CD14-positive monocyte (primary cell): Measurements from ENCODE around the gene HNRNPA2B1. TPM values are rescaled to one million over a fixed set of nuclear protein-coding genes. Genes with fewer than 3 reads are reported as not detected.

Experiments
- DNase-seq, 3 donors: peaks; one replicate each; pipeline ENCODE4 v3.0.0-alpha.2; 2011 to 2022
- H2AFZ ChIP-seq: 2 replicates; pipeline ENCODE4 v1.6.0; 2012; ENCODE audit warnings: mild to moderate bottlenecking, low read depth, low read length, inconsistent platforms; ENCODE audit not compliant: insufficient read depth, poor library complexity, severe bottlenecking
- H3K27ac ChIP-seq, 2 donors: 1 replicate in 1 of 2; 2 replicates in 1 of 2; pipeline ENCODE4 v1.5.1; 2012 to 2013; ENCODE audit warnings: low read length in 2 of 2, control low read depth in 1 of 2, inconsistent platforms in 1 of 2, low read depth in 1 of 2, mild to moderate bottlenecking in 1 of 2
- H3K27me3 ChIP-seq, 2 donors: one replicate each; pipeline versions ENCODE4 v1.6.0 to v1.6.1; 2011 to 2013; ENCODE audit warnings: low read length in 2 of 2; ENCODE audit not compliant: control insufficient read depth in 2 of 2, insufficient read depth in 2 of 2
- H3K36me3 ChIP-seq, 2 donors: replicated peaks in 1 of 2; 1 replicate in 1 of 2; 2 replicates in 1 of 2; pipeline versions ENCODE4 v1.5.1 to v1.6.1; 2012 to 2013; ENCODE audit warnings: low read length in 2 of 2, control low read depth in 1 of 2, inconsistent platforms in 1 of 2, mild to moderate bottlenecking in 1 of 2; ENCODE audit not compliant: insufficient read depth in 2 of 2, control insufficient read depth in 1 of 2
- H3K4me1 ChIP-seq, 2 donors: 1 replicate in 1 of 2; 2 replicates in 1 of 2; pipeline versions ENCODE4 v1.5.1 to v1.6.1; 2012 to 2013; ENCODE audit warnings: low read length in 2 of 2, control low read depth in 1 of 2, inconsistent platforms in 1 of 2, mild to moderate bottlenecking in 1 of 2, moderate library complexity in 1 of 2; ENCODE audit not compliant: insufficient read depth in 2 of 2, control insufficient read depth in 1 of 2
- H3K4me2 ChIP-seq: replicated peaks from 2 replicates; pipeline ENCODE3; 2012; ENCODE audit warnings: low read length, moderate library complexity, mild to moderate bottlenecking; ENCODE audit not compliant: poor library complexity, severe bottlenecking; ENCODE audit errors: extremely low read depth
- H3K4me3 ChIP-seq, 3 experiments: fragments of 200-600 bp in 1 of 3; sonication (generic) in 1 of 3; replicated peaks in 1 of 3; 1 replicate in 2 of 3; 2 replicates in 1 of 3; pipeline ENCODE4 v1.5.1; 2011 to 2013; ENCODE audit warnings: low read length in 3 of 3, mild to moderate bottlenecking in 3 of 3, control low read depth in 2 of 3, low read depth in 2 of 3, inconsistent platforms in 1 of 3, moderate library complexity in 1 of 3
- H3K79me2 ChIP-seq: 2 replicates; pipeline ENCODE4 v1.6.0; 2012; ENCODE audit warnings: mild to moderate bottlenecking, control low read depth, inconsistent platforms, low read length, moderate library complexity; ENCODE audit not compliant: insufficient read depth
- H3K9ac ChIP-seq: 2 replicates; pipeline ENCODE4 v1.6.0; 2017; ENCODE audit warnings: low read length, mild to moderate bottlenecking; ENCODE audit not compliant: insufficient read depth, poor library complexity, severe bottlenecking
- H3K9me3 ChIP-seq, 2 donors: replicated peaks in 1 of 2; 1 replicate in 1 of 2; 2 replicates in 1 of 2; pipeline versions ENCODE4 v1.5.1 to v1.6.1; 2012 to 2013; ENCODE audit warnings: low read length in 2 of 2, control low read depth in 1 of 2; ENCODE audit not compliant: control insufficient read depth in 1 of 2, insufficient read depth in 1 of 2
- H4K20me1 ChIP-seq: 2 replicates; pipeline ENCODE4 v1.6.0; 2012; ENCODE audit warnings: mild to moderate bottlenecking, low read length, control low read depth, moderate library complexity; ENCODE audit not compliant: insufficient read depth
- H3K27ac Mint-ChIP-seq, 7 donors: one replicate each; pipeline ENCODE4 v1.8.0; 2020; ENCODE audit warnings: mild to moderate bottlenecking in 7 of 7, mixed read lengths in 7 of 7, moderate library complexity in 6 of 7, inconsistent platforms in 2 of 7
- H3K27me3 Mint-ChIP-seq, 3 donors: one replicate each; pipeline ENCODE4 v1.8.0; 2021 to 2022; ENCODE audit warnings: low read depth in 3 of 3, mild to moderate bottlenecking in 3 of 3, mixed read lengths in 3 of 3, moderate library complexity in 3 of 3, inconsistent platforms in 1 of 3
- H3K36me3 Mint-ChIP-seq, 2 donors: one replicate each; pipeline ENCODE4 v1.8.0; 2020; ENCODE audit warnings: mixed read lengths in 2 of 2, inconsistent platforms in 1 of 2, mild to moderate bottlenecking in 1 of 2
- H3K4me1 Mint-ChIP-seq: one replicate; pipeline ENCODE4 v1.8.0; 2020; ENCODE audit warnings: mild to moderate bottlenecking, mixed read lengths
- H3K4me3 Mint-ChIP-seq, 2 donors: one replicate each; pipeline ENCODE4 v1.8.0; 2020; ENCODE audit warnings: mild to moderate bottlenecking in 2 of 2, mixed read lengths in 2 of 2, moderate library complexity in 1 of 2
- H3K9me3 Mint-ChIP-seq, 7 donors: one replicate each; pipeline ENCODE4 v1.8.0; 2020 to 2022; ENCODE audit warnings: mixed read lengths in 7 of 7, mild to moderate bottlenecking in 6 of 7, moderate library complexity in 6 of 7, inconsistent platforms in 2 of 7
- WGBS: methylation state at CpG from one replicate; pipeline ENCODE4 v1.1.5; 2013; ENCODE audit warnings: missing lambda C conversion rate; ENCODE audit not compliant: insufficient coverage; 5-methylcytosine and 5-hydroxymethylcytosine counted together
- intact Hi-C, 2 donors: fragments of 100-400 bp; cut with micrococcal nuclease; formaldehyde crosslinking; loops; one replicate each; pipeline versions ENCODE4 v1.15.0 to v1.15.1; 2023
- polyA plus RNA-seq, 3 donors: library from polyadenylated mRNA; depleted of rRNA in 1 of 3; unstranded in 2 of 3; stranded (reverse) in 1 of 3; fragments of 300-500 nt in 2 of 3; fragments of >200 nt in 1 of 3; fragmentation: Illumina TruSeq in 2 of 3; gene quantifications; 1 replicate in 2 of 3; 2 replicates in 1 of 3; pipeline ENCODE4 v1.2.3, GENCODE V29; 2012 to 2021
- TF ChIP-seq, protein P1 (sequence below): fragments of 200-600 bp; IDR thresholded peaks from one replicate; pipeline ENCODE4 v1.8.0; 2022; ENCODE audit warnings: antibody characterized with exemption, mild to moderate bottlenecking

HNRNPA2B1 gene
- polyA plus RNA-seq, 3 donors, result 249 to 391 (median 269) TPM

DNA sequence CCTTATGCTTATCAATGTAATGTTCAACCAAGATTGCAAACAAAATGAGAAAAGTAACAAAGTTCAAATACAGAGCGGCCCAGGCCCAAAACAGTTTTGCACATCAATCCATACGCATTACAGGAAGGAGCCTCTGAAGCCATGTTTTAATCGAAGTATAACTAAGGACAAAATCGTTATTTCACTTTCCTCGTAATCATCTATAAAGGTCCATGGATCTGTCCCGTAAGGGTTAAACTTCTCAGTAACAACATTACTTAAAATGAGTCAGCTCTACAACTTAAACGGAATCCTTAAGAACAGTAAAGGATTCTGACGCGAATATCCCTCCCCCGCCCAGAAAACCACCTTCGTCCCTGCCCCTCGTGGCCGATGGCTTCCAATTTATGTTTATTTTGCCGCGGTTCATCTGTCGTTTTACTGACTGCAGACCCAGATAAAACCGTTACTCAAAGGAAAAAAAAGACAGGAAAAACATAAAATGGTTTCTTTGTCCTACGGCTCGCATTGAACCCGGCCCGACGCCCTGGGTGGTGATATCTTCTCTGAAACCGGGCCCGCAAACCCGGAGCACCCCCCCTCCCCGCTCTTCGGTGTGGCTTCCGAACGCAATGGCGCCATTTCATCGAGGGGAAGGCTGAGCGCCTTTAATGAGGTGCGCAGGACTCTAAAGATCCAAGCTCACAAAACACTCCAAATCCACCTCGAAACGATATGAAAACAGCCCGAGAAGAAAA lies 1.1 kb downstream of the HNRNPA2B1 start:
- TF ChIP-seq, protein P1, sequence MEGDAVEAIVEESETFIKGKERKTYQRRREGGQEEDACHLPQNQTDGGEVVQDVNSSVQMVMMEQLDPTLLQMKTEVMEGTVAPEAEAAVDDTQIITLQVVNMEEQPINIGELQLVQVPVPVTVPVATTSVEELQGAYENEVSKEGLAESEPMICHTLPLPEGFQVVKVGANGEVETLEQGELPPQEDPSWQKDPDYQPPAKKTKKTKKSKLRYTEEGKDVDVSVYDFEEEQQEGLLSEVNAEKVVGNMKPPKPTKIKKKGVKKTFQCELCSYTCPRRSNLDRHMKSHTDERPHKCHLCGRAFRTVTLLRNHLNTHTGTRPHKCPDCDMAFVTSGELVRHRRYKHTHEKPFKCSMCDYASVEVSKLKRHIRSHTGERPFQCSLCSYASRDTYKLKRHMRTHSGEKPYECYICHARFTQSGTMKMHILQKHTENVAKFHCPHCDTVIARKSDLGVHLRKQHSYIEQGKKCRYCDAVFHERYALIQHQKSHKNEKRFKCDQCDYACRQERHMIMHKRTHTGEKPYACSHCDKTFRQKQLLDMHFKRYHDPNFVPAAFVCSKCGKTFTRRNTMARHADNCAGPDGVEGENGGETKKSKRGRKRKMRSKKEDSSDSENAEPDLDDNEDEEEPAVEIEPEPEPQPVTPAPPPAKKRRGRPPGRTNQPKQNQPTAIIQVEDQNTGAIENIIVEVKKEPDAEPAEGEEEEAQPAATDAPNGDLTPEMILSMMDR, result no peak
- Histone ChIP-seq H3K4me1 (peaks cover 44 to 52% of the 10 kb centered on the region in 2 donors), H3K4me2 (peak overlapping the region; percentile 84), H2AFZ (no peak overlapping the region), H3K27me3 (no peaks in the 10 kb centered on the region), H3K9ac (peak overlapping the region; percentile 91), H3K27ac (peak overlapping the region; percentile 89 to 93), H3K4me3 (peak overlapping the region; percentile 65 to 99 (median 67)), H3K9me3 (no peaks in the 10 kb centered on the region), H4K20me1 (peaks cover 73% of the 10 kb centered on the region), H3K36me3 (peaks cover 28 to 29% of the 10 kb centered on the region in 2 donors), H3K79me2 (peaks cover 91% of the 10 kb centered on the region)
- peaks cover 0 to 4% (median 2%) of the 10 kb centered on the region in 3 donors for H3K27me3 Mint-ChIP-seq
- peaks cover 0 to 6% (median 2%) of the 10 kb centered on the region in 7 donors for H3K9me3 Mint-ChIP-seq
- DNase-seq, result peak; percentile 54 to 63 (median 59)
- WGBS, result 0% methylated on average over 29 of the region's 36 CpGs
- peaks cover 38 to 40% of the 10 kb centered on the region in 2 donors for H3K36me3 Mint-ChIP-seq
- peak overlapping the region; percentile 92 to 100 (median 100) for H3K27ac Mint-ChIP-seq
- peaks cover 42% of the 10 kb centered on the region for H3K4me1 Mint-ChIP-seq
- H3K4me3 Mint-ChIP-seq, result peak overlapping the region; percentile 99 to 100
- intact Hi-C loops, result loop anchor here (1.0 to 10.0 kb wide), 11 partner anchors 8 to 307 kb away; partner anchors contain the start of genes NFE2L3 (in 1 of the 2) and SNX10 (in 1 of the 2)

DNA sequence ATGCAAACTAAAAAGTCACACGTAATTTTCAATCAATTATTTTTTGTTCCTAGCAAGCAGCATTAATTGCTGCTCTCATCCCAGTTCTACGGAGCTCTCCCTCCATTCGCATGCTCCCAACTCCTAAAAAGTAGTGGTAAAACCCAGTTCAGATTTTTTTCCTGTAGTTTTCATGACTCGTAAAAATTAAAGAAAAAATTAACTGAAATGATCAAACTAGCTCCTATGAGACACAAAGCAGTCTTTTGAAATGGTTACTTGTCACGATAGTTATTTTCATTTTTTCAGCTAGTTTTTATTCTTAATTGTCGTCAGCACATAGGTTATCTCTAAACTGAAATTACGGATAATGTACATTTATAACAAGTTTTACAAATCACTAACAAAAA lies 1.8 kb downstream of the HNRNPA2B1 start:
- H3K4me2 ChIP-seq, result peak overlapping the region; percentile 84
- H3K4me3 ChIP-seq, result peak overlapping the region; percentile 65 to 99 (median 67)
- H3K4me1 ChIP-seq, result peaks cover 45 to 52% of the 10 kb centered on the region in 2 donors
- TF ChIP-seq, protein P1, result no peak
- DNase-seq, result no peak
- H3K9ac ChIP-seq, result peak overlapping the region; percentile 91
- peaks cover 45 to 47% of the 10 kb centered on the region in 2 donors for H3K36me3 Mint-ChIP-seq
- peaks cover 0 to 4% (median 0%) of the 10 kb centered on the region in 3 donors for H3K27me3 Mint-ChIP-seq
- WGBS, result 0% methylated on average over 2 of the region's 7 CpGs
- peak overlapping the region in 1 of 2 donors; percentile 93 for H3K27ac ChIP-seq
- no peaks in the 10 kb centered on the region for H3K27me3 ChIP-seq
- peaks cover 73% of the 10 kb centered on the region for H4K20me1 ChIP-seq
- peaks cover 0 to 6% (median 2%) of the 10 kb centered on the region in 7 donors for H3K9me3 Mint-ChIP-seq
- no peaks in the 10 kb centered on the region for H3K9me3 ChIP-seq
- H3K4me1 Mint-ChIP-seq, result peaks cover 42% of the 10 kb centered on the region
- H2AFZ ChIP-seq, result no peak overlapping the region
- intact Hi-C loops, result loop anchor here (1.0 to 10.0 kb wide), 7 partner anchors 7 to 306 kb away; partner anchors contain the start of gene NFE2L3 (in 1 of the 2)
- peak overlapping the region; percentile 92 to 100 (median 100) for H3K27ac Mint-ChIP-seq
- peaks cover 91% of the 10 kb centered on the region for H3K79me2 ChIP-seq
- peak overlapping the region; percentile 99 to 100 for H3K4me3 Mint-ChIP-seq
- H3K36me3 ChIP-seq, result peaks cover 34 to 36% of the 10 kb centered on the region in 2 donors
